Measurements from ENCODE around the gene PRKAG2. TPM values are rescaled to one million over a fixed set of nuclear protein-coding genes. Genes with fewer than 3 reads are reported as not detected.

Gene PRKAG2
- total RNA-seq, 2 experiments from 2014 or later = 39.3 to 42.3 TPM

- no peak for DNase-seq
- ChIA-PET POLR2A (no interaction called here), CTCF (no interaction called here)
- H3K36me3 ChIP-seq (ENCODE audit: insufficient read depth, low read length) = peaks cover 6% of the 10 kb centered on the region
- Mint-ChIP-seq H3K4me3 (no peak overlapping the region), H3K27me3 (no peaks in the 10 kb centered on the region), H3K27ac (peak overlapping the region; percentile 39), H3K9me3 (no peaks in the 10 kb centered on the region), H3K36me3 (ENCODE audit: low read depth) (no peaks in the 10 kb centered on the region), H3K4me1 (ENCODE audit: low read depth) (peaks cover 50% of the 10 kb centered on the region)
- no peaks in the 10 kb centered on the region for H3K9me3 ChIP-seq (ENCODE audit: control insufficient read depth in 1 of 2, insufficient read depth in 1 of 2, low read length in 2 of 2)
- H3K4me3 ChIP-seq (ENCODE audit: low read length) = no peak overlapping the region
- no peak for TF ChIP-seq CTCF (IDR thresholded peaks at IDR 0.05)
- H3K27ac ChIP-seq (ENCODE audit: low read depth in 1 of 2, low read length in 2 of 2) = no peak overlapping the region
- ATAC-seq (ENCODE audit: poor library complexity) = no peak
- H3K27me3 ChIP-seq (ENCODE audit: control insufficient read depth in 1 of 2, insufficient read depth in 2 of 2, low read length in 2 of 2) = no peaks in the 10 kb centered on the region
- intact Hi-C loops (cut with DNase I, micrococcal nuclease) = loop anchor here in 1 of 2 experiments (10.0 kb wide), 1 partner anchor 171 kb away; no protein-coding TSS in a partner anchor
- peaks cover 52% of the 10 kb centered on the region for H3K4me1 ChIP-seq (ENCODE audit: insufficient read depth, low read length)
Observed at GRCh38 chr7:151764056-151764920, 112.6 kb downstream of the PRKAG2 start.

GRCh38 chr7:151763420-151763984 is 113.4 kb downstream of the PRKAG2 start:
- H3K4me3 Mint-ChIP-seq = no peak overlapping the region

More at GRCh38 chr7:151763420-151763984, 113.4 kb downstream of the PRKAG2 start:
- ChIA-PET CTCF (no interaction called here), POLR2A (no interaction called here)
- Histone ChIP-seq H3K9me3 (ENCODE audit: control insufficient read depth in 1 of 2, insufficient read depth in 1 of 2, low read length in 2 of 2) (no peaks in the 10 kb centered on the region), H3K27ac (ENCODE audit: low read depth in 1 of 2, low read length in 2 of 2) (no peak overlapping the region), H3K27me3 (ENCODE audit: control insufficient read depth in 1 of 2, insufficient read depth in 2 of 2, low read length in 2 of 2) (no peaks in the 10 kb centered on the region), H3K4me1 (ENCODE audit: insufficient read depth, low read length) (peaks cover 47% of the 10 kb centered on the region), H3K4me3 (ENCODE audit: low read length) (no peak overlapping the region), H3K36me3 (ENCODE audit: insufficient read depth, low read length) (peaks cover 6% of the 10 kb centered on the region)
- ATAC-seq (ENCODE audit: poor library complexity) (no peak), DNase-seq (no peak)
- no peak overlapping the region for H3K27ac Mint-ChIP-seq
- H3K9me3 Mint-ChIP-seq = no peaks in the 10 kb centered on the region
- TF ChIP-seq CTCF (IDR thresholded peaks at IDR 0.05) = no peak
- H3K4me1 Mint-ChIP-seq (ENCODE audit: low read depth) = peaks cover 45% of the 10 kb centered on the region
- no peaks in the 10 kb centered on the region for H3K27me3 Mint-ChIP-seq
- intact Hi-C loops (cut with DNase I, micrococcal nuclease) = loop anchor here in 1 of 2 experiments (10.0 kb wide), 1 partner anchor 171 kb away; no protein-coding TSS in a partner anchor
- H3K36me3 Mint-ChIP-seq (ENCODE audit: low read depth) = no peaks in the 10 kb centered on the region
